Astrocyte of the hippocampus (primary cell): ENCODE results near the gene BGLAP.
"Not testable (repeated sequence)": the region's sequence is repeated elsewhere in the genome, so short reads cannot be mapped to it uniquely, and the experiment has no call there.

Experiments used
- DNase-seq: peaks from one replicate; pipeline ENCODE4 v3.0.0; 2011; ENCODE audit warnings: low read depth, low spot score

The BGLAP gene

GRCh38 chr1:156241926-156242325, at the start of gene BGLAP:
Gene BGLAP, plus strand, starts transcription at chr1:156242184. Its CDS starts 48 bp downstream, at chr1:156242232.
- no peak for DNase-seq

DNA sequence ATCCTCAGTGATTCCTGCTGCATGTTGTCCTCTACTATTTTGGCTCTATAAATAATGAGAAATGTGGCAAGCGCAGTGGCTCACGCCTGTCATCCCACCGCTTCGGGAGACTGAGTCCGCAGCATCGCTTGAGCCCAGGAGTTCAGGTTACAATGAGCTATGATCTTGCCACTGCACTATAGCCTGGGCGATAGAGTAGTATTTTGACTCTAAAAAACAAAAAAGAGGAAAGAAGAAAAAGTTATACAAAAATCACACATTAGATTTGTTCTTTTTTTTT, 48.8 kb upstream of the BGLAP start:
- DNase-seq: no peak

DNA sequence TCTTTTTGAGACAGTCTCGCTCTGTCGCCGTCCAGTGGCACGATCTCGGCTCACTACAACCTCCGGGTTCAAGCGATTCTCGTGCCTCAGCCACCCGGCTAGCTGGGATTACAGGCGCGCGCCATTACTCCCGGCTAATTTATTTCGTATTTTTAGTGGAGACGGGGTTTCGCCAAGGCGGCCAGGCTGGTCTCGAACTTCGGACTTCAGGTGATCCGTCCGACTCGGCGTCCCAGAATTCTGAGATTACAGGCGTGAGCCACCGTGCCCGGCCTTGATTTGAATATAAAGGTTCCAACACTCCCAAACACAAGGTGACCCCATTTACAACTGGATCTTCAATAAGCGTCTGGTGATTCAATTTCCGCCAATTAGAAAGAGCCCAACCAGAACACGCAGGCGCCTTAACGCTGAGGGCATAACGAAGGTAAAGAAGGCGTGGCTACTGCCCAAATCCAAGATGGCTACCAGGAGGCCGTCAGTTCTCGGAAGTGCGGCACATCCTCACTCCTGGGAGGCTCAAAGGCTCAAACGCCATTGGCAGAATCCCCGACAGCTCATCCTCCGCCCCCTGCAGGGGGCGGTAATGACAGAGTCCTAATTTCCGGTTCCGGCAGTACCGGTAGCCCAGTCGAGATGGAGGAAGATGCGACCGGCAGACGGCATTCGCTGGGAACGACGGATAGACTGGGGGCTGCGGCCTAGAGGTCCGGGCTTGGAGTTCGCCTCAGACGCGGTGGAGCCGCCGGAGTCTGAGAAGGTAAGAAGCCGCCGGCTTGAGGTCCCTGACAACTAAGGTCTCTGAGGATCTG, 48.3 kb upstream of the BGLAP start, which contains the start of gene SLC25A44:
TSS of gene SLC25A44 (plus strand) at position 617 of the 812 bp plus-strand sequence. CDS start 5,744 bp downstream, outside the sequence.
- peak; percentile 99 for DNase-seq

DNA sequence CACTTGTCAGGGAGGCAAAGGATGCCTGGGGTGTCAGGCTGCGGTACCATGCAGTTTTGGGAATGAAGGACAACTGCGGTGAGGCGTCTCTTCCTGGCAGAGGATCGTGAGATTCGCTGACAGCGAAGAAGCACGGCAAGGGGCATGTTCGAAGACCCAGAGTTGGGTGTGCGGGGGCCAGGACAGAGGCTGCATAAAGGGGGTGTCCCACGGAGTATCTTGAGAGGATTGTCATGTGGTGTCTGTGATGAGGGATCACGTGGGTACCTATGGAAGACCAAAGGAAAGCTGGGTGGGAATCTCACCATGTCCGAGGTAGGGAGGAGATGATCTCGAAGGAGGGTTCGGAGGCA, 47.7 kb upstream of the BGLAP start:
- no peak for DNase-seq

GRCh38 chr1:156195853-156196252, 46.1 kb upstream of the BGLAP start:
- no peak for DNase-seq

GRCh38 chr1:156196445-156196844, 45.5 kb upstream of the BGLAP start:
- no peak for DNase-seq

DNA sequence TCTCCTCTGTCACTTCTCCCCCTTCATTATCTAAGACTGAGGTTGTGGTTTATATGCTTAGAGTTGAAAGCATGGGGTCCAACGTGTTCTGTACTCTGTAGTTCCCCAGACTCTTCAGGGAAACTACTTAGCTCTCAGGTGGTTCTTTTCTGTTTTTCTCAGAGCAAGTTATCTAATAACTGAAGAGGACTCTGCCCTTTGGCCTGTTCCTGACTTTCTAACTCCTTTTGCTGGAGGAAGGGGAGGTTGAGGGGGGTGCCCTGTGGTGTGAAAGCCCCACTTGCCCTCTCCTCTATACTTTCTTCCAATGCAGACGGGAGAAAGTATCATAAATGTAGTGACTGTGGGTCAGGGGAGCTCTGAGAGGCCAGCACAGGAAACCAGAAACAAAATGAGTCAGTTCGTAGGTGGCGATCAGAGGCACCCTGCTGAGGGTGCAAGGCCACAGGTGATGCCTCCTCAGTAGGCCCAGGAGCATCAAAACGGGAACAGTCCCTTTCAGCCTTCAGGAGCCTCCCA, 43.1 kb upstream of the BGLAP start:
- DNase-seq: no peak

DNA sequence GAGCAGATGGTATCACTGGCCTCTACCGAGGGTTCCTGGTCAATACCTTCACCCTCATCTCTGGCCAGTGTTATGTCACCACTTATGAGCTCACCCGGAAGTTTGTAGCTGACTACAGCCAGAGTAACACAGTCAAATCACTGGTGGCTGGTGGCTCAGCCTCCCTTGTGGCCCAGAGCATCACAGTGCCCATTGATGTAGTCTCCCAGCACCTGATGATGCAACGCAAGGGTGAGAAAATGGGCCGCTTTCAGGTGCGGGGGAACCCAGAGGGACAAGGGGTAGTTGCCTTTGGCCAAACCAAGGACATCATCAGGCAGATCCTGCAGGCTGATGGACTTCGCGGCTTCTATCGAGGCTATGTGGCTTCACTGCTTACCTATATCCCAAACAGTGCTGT, 41.9 kb upstream of the BGLAP start:
- DNase-seq: no peak

DNA sequence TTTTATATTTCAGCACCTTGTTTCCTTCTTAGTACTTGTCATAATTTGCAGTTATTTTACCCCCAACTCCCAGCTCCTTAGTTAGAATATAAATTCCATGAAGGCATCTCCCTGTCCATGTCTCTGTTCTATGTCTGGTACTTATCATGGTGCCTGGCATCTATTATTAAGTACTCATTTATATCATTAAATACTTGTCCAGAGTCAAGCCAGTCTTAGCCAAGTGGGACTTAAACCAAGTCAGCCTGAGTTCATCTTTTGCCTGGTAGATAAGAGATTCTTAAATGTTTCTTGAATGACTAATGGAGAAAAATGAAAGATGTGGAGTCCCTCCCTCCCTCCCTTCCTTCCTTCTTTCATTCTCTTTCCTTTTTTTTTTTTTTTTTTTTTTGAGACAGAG, 38.7 kb upstream of the BGLAP start:
- peak; percentile 13 for DNase-seq

GRCh38 chr1:156204686-156205085, 37.3 kb upstream of the BGLAP start:
- no peak for DNase-seq

DNA sequence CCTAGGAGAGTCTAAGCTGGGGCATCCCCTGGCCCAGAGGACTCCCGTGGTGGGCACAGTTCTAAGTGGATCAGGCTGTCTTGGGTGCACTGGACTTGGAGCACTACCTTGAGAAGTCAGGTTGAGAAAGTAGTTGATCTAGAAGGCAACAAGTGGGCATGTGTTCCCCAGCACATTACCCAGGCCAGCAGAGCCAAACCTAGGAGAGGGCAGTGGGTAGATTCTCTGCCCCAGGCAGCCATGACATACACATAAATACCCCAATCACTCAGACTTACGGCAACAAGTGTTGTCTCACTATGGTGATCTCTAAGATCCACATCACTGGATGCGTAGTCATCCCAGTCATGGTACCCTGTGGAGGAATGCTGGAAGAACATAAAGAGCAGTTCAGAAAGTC, 30.7 kb upstream of the BGLAP start:
- DNase-seq: no peak

- no peak for DNase-seq
Observed at GRCh38 chr1:156212130-156212529, 29.9 kb upstream of the BGLAP start.

- peak; percentile 99 for DNase-seq
Observed at GRCh38 chr1:156212833-156213643, 28.9 kb upstream of the BGLAP start, which contains the start of gene PMF1. Gene PMF1, plus strand, starts transcription at chr1:156213007. Its CDS starts 9 bp downstream, at chr1:156213016.

GRCh38 chr1:156213644-156213966, 28.4 kb upstream of the BGLAP start:
- no peak for DNase-seq

DNA sequence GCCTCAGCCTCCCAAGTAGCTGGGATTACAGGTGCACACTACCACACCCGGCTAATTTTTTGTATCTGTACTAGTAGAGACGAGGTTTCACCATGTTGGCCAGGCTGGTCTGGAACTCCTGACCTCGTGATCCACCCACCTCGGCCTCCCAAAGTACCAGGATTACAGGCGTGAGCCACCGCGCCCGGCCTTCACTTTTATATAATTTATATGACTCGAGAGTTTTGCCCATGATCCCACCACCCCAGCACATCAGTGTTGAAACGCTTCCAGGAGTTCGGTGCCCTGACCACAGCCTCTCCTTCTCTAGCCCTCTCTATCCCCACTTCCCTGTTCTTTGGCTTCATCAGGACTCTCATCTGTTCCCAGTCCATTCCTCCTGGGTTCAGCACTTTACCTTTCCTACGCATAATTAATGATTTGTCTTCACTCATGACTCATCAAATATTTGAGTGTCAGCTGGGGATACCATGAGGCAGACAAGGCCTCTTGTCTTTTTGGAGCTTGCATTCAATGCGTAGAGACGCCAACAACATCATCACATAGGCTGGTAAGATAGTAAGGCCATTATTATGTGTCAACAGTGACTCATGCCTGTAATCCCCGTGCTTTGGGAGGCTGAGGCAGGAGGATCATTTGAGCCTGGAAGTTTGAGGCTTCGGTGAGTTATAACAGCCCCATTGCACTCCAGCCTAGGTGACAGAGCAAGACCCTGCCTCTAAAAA, 27.8 kb upstream of the BGLAP start:
- DNase-seq: peak; percentile 58

DNA sequence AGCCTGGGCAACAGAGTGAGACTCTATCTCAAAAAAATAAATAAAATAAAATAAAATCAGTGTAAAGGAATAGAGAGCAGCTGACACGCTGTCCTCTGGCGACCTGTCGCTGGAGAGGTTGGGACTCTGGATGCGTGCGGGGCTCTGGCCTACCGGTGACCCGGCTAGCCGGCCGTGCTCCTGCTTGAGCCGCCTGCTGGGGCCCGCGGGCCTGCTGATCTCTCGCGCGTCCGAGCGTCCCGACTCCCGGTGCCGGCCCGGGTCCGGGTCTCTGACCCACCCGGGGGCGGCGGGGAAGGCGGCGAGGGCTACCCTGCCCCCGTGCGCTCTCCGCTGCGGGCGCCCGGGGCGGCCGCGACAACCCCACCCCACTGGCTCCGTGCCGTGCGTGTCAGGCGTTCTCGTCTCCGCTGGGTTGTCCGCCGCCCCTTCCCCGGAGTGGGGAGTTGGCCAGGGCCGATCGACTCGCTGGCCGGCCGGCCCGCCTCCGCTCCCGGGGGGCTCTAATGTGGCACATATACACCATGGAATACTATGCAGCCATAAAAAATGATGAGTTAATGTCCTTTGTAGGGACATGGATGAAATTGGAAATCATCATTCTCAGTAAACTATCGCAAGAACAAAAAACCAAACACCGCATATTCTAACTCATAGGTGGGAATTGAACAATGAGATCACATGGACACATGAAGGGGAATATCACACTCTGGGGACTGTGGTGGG, 25.5 kb upstream of the BGLAP start:
- not testable (repeated sequence) for DNase-seq

- peak; percentile 33 for DNase-seq
Observed at GRCh38 chr1:156217871-156218270, 24.1 kb upstream of the BGLAP start.

DNA sequence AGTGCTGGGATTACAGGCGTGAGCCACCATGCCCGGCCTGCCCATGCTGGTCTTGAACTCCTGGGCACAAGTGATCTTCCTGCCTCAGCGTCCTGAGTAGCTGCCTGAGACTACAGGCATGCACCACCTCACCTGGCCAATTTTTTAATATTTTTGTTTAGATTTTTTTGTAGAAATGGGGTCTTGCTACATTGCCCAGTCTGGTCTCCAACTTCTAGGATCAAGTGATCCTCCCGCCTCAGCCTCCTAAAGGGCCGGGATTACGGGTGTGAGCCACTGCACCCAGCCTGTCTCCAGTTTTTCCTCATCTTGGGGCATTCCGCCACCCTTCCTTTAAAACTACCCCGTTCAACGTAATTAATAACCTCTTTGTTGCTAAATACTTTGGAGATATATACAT, 21.8 kb upstream of the BGLAP start:
- no peak for DNase-seq

- no peak for DNase-seq
Observed at GRCh38 chr1:156221986-156222692, 19.8 kb upstream of the BGLAP start.

GRCh38 chr1:156225677-156226014, 16.3 kb upstream of the BGLAP start:
- DNase-seq: no peak

DNA sequence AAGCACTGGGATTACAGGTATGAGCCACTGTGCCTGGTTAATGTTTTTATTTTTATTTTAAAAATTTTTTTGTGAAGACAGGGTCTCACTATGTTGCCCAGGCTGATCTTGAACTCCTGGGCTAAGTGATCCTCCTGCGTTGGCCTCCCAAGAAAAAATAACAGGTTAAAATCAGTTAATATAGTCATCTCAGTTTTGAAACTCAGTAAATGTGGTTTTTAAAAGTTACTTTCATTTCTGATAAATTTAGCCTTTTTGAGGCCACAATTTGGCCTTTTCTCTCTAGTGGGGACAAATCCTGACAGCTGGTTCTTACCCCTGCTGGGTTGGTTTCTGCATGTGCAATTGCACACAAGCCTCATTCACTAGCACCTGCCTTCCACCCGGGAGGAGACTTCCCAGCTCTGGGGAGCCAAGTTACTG, 15.9 kb upstream of the BGLAP start:
- DNase-seq: no peak
